Measurements from ENCODE around the gene CPAMD8.

Gene CPAMD8

GRCh38 chr19:17048885-17049453 is 22.4 kb upstream of the CPAMD8 start:
- TF ChIP-seq, protein P1, sequence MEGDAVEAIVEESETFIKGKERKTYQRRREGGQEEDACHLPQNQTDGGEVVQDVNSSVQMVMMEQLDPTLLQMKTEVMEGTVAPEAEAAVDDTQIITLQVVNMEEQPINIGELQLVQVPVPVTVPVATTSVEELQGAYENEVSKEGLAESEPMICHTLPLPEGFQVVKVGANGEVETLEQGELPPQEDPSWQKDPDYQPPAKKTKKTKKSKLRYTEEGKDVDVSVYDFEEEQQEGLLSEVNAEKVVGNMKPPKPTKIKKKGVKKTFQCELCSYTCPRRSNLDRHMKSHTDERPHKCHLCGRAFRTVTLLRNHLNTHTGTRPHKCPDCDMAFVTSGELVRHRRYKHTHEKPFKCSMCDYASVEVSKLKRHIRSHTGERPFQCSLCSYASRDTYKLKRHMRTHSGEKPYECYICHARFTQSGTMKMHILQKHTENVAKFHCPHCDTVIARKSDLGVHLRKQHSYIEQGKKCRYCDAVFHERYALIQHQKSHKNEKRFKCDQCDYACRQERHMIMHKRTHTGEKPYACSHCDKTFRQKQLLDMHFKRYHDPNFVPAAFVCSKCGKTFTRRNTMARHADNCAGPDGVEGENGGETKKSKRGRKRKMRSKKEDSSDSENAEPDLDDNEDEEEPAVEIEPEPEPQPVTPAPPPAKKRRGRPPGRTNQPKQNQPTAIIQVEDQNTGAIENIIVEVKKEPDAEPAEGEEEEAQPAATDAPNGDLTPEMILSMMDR (IDR thresholded peaks at IDR 0.05; ENCODE audit: control insufficient read depth, insufficient read depth, low read depth, low read length, missing control alignments): no peak
- no peak for DNase-seq (ENCODE audit: low read depth)
- H3K4me3 ChIP-seq (ENCODE audit: control insufficient read depth, low read depth, low read length): no peak overlapping the region

DNA sequence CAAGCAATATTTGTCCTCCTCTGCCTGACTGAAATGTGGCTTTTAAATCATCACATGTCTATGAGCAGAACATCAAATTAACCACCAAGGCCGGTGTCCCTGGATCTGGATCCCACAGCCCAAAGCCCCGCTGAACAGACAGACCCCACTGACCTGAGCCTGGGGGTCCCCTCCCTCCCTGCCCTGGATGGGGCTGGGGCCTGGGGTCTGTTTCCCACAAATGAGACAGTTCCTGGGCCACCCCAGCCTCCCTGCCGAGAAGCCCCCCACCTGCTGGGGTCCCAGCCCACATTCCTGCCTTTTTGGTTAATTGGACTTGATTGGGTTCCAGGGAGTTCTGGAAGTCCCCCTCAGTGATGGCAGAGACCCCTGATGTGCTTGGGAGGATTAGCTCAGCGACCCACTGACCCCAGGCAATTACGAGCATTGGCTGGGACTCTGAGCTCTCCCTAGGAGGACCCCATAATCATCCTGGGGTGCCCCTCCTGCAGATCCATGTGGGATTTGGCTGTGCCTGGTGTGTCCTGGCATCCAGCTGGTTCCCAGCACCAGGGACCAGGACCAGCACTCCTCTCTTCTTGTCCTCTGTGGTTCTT is 19.4 kb upstream of the CPAMD8 start:
- TF ChIP-seq, protein P1 (IDR thresholded peaks at IDR 0.05; ENCODE audit: control insufficient read depth, insufficient read depth, low read depth, low read length, missing control alignments): no peak
- no peak for DNase-seq (ENCODE audit: low read depth)

DNA sequence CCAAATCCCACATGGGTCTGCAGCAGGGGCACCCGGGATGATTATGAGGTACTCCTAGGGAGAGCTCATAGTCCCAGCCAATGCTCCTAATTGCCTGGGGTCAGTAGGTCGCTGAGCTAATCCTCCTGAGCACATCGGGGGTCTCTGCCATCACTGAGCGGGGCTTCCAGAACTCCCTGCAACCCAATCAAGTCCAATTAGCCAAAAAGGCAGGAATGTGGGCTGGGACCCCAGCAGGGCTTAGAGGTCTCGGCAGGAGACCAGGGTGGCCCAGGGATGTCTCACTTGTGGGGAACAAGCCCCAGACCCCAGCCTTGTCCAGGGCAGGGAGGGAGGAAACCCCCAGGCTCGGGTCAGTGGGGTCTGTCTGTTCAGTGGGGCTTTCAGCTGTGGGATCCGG is 17.1 kb upstream of the CPAMD8 start:
- H3K4me3 ChIP-seq (ENCODE audit: control insufficient read depth, low read depth, low read length): no peak overlapping the region
- TF ChIP-seq, protein P1 (IDR thresholded peaks at IDR 0.05; ENCODE audit: control insufficient read depth, insufficient read depth, low read depth, low read length, missing control alignments): no peak
- no peak for DNase-seq (ENCODE audit: low read depth)

More for the DNA sequence above, 19.4 kb upstream of the CPAMD8 start:
- H3K4me3 ChIP-seq (ENCODE audit: control insufficient read depth, low read depth, low read length): no peak overlapping the region

DNA sequence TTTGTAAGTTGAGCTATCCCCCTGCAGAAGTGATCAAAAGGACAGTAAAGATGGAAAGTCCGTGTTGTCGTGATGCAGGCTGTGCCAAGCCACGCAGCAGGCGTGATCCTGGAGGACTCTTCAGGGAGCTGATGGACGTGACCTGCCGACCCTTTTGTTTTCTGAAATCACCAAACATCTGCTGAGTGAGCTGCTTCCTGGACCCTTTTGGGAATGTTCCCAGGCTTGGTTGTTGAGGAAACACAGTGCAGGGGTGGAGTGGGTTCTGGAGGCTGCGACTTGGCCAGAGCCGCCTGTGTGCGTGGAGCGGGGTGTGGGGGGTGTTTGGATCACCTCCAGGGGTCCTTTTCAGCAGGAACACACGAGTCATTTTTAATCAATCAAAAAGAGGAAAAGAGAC is 15.4 kb upstream of the CPAMD8 start:
- no peak for DNase-seq (ENCODE audit: low read depth)
- TF ChIP-seq, protein P1 (IDR thresholded peaks at IDR 0.05; ENCODE audit: control insufficient read depth, insufficient read depth, low read depth, low read length, missing control alignments): no peak
- H3K4me3 ChIP-seq (ENCODE audit: control insufficient read depth, low read depth, low read length): no peak overlapping the region

GRCh38 chr19:17037966-17038500 is 11.4 kb upstream of the CPAMD8 start:
- TF ChIP-seq, protein P1 (IDR thresholded peaks at IDR 0.05; ENCODE audit: control insufficient read depth, insufficient read depth, low read depth, low read length, missing control alignments): no peak
- no peak overlapping the region for H3K4me3 ChIP-seq (ENCODE audit: control insufficient read depth, low read depth, low read length)
- no peak for DNase-seq (ENCODE audit: low read depth)

- no peak for DNase-seq (ENCODE audit: low read depth)
- H3K4me3 ChIP-seq (ENCODE audit: control insufficient read depth, low read depth, low read length): no peak overlapping the region
- TF ChIP-seq, protein P1 (IDR thresholded peaks at IDR 0.05; ENCODE audit: control insufficient read depth, insufficient read depth, low read depth, low read length, missing control alignments): no peak
Observed at GRCh38 chr19:17037184-17037583, 10.6 kb upstream of the CPAMD8 start.

Data from AG09309 (cell line).